ENCODE data around the gene RAE1. TPM values are rescaled to one million over a fixed set of nuclear protein-coding genes. Genes with fewer than 3 reads are reported as not detected.

The RAE1 gene
- total and polyA plus RNA-seq, 2 donors (not counting 3 experiments of a cell fraction or from before 2014, with no cell fraction given), result 34.1 to 55.8 TPM

- no TSS peak for BruUV-seq (replicated peaks)
- DNase-seq (ENCODE audit: low read depth, low spot score) (no peak), FAIRE-seq (no peak)
- Histone ChIP-seq H3K79me2 (ENCODE audit: control insufficient read depth, insufficient read depth, low read length) (peaks cover 2% of the 10 kb centered on the region), H3K36me3 (ENCODE audit: control insufficient read depth in 2 of 2, extremely low read depth in 1 of 2, insufficient read depth in 2 of 2, low read length in 2 of 2) (peaks cover 5 to 21% of the 10 kb centered on the region in 2 experiments), H2AFZ (ENCODE audit: low read depth, low read length) (no peak overlapping the region), H3K4me1 (ENCODE audit: control insufficient read depth, extremely low read depth, insufficient read depth, low read length) (peaks cover 7% of the 10 kb centered on the region), H3K27me3 (ENCODE audit: control insufficient read depth in 2 of 2, insufficient read depth in 2 of 2, low read length in 2 of 2) (no peaks in the 10 kb centered on the region), H3K4me3 (replicated peaks in 1 of 3; ENCODE audit: insufficient read depth in 1 of 3, low read depth in 1 of 3, low read length in 3 of 3) (no peak overlapping the region), H3K9ac (replicated peaks; ENCODE audit: extremely low read depth, insufficient read depth, low read length) (no peak overlapping the region), H3K27ac (ENCODE audit: insufficient read depth, low read depth, low read length) (no peak overlapping the region), H3K9me3 (replicated peaks; ENCODE audit: control insufficient read depth, insufficient read depth, low read length) (no peaks in the 10 kb centered on the region), H3K4me2 (ENCODE audit: insufficient read depth, low read length) (no peak overlapping the region), H3K9me1 (replicated peaks; ENCODE audit: control insufficient read depth, extremely low read depth, insufficient read depth, low read length) (no peaks in the 10 kb centered on the region), H4K20me1 (replicated peaks; ENCODE audit: control insufficient read depth, extremely low read depth, insufficient read depth, low read length) (no peaks in the 10 kb centered on the region)
- CTCF ChIA-PET, result no interaction called here
- no peak for TF ChIP-seq POLR2A (IDR thresholded peaks at IDR 0.05; ENCODE audit: low read depth, low read length)
- no peak for TF ChIP-seq CTCF (IDR thresholded peaks at IDR 0.05; ENCODE audit: extremely low read depth in 1 of 2, insufficient read depth in 1 of 2, low read depth in 1 of 2, low read length in 2 of 2)
- TF ChIP-seq JUN (IDR thresholded peaks at IDR 0.05; ENCODE audit: borderline replicate concordance, insufficient read depth, insufficient read length, low read depth), result no peak
- no peak for TF ChIP-seq FOS (IDR thresholded peaks at IDR 0.05; ENCODE audit: borderline replicate concordance, insufficient read depth, low read length)
- no peak for TF ChIP-seq MAX (IDR thresholded peaks at IDR 0.05; ENCODE audit: insufficient read depth, insufficient read length)
- no peak for TF ChIP-seq EZH2 (IDR thresholded peaks at IDR 0.05; ENCODE audit: borderline replicate concordance, low read depth, low read length, severe bottlenecking)
- TF ChIP-seq POLR2AphosphoS5 (IDR thresholded peaks at IDR 0.05; ENCODE audit: insufficient read depth, low read depth, low read length), result no peak
- TF ChIP-seq GATA2 (IDR thresholded peaks at IDR 0.05; ENCODE audit: insufficient read depth, insufficient read length, low read depth, low read length), result no peak
- TF ChIP-seq MYC (IDR thresholded peaks at IDR 0.05; ENCODE audit: low read depth, low read length), result no peak
- intact Hi-C loops (cut with micrococcal nuclease) (no loop called here), dilution Hi-C loops (cut with MboI; ENCODE audit: extremely low pct_ligation_motif_present, low sequenced_read_pairs) (no loop called here)
- POLR2A ChIA-PET, result no interaction called here
These were observed 49.2 kb downstream of the RAE1 start for GRCh38 chr20:57400231-57400701.
